ENCODE measurements around the gene SKI. TPM values are rescaled to one million over a fixed set of nuclear protein-coding genes. Genes with fewer than 3 reads are reported as not detected.

Gene SKI
- polyA plus RNA-seq, 1 donor = 46.1 TPM

GRCh38 chr1:2358651-2359640 lies 130.8 kb downstream of the SKI start:
- no peak for DNase-seq
- no peaks in the 10 kb centered on the region for H3K27me3 ChIP-seq (ENCODE audit: control insufficient read depth, insufficient read depth, low read length)
- no peak overlapping the region for H3K4me3 ChIP-seq (ENCODE audit: low read length)
- H3K36me3 ChIP-seq (ENCODE audit: control insufficient read depth, insufficient read depth, low read length) = no peaks in the 10 kb centered on the region
- no peaks in the 10 kb centered on the region for H3K9me3 ChIP-seq (ENCODE audit: control insufficient read depth, low read depth, low read length)
- H3K27ac ChIP-seq (ENCODE audit: low read length) = no peak overlapping the region
- no peaks in the 10 kb centered on the region for H3K4me1 ChIP-seq (ENCODE audit: control insufficient read depth, insufficient read depth, low read length)
- no CpG with 5 or more reads among the region's 24 CpGs for WGBS (ENCODE audit: insufficient coverage, low lambda C conversion rate)

Other genes with a start within 250 kb of the SKI start
- 1.4 TPM for gene CFAP74, start 224.5 kb upstream of the SKI start, polyA plus RNA-seq
- 0.54 TPM for gene GABRD, start 209.0 kb upstream of the SKI start, polyA plus RNA-seq
- 68.6 TPM for gene PRKCZ, start 177.9 kb upstream of the SKI start, polyA plus RNA-seq
- gene FAAP20, start 33.5 kb upstream of the SKI start, polyA plus RNA-seq = 59.6 TPM
- gene MORN1, start 163.2 kb downstream of the SKI start, polyA plus RNA-seq = 10.3 TPM
- 139 TPM for gene RER1, start 163.5 kb downstream of the SKI start, polyA plus RNA-seq
- gene PEX10, start 184.2 kb downstream of the SKI start, polyA plus RNA-seq = 20.5 TPM
- 5.0 TPM for gene PLCH2, start 248.0 kb downstream of the SKI start, polyA plus RNA-seq